ENCODE measurements around the gene MITF.

The MITF gene

GRCh38 chr3:69892706-69893105 lies 153.4 kb downstream of the MITF start:
- TF ChIP-seq, protein P1, sequence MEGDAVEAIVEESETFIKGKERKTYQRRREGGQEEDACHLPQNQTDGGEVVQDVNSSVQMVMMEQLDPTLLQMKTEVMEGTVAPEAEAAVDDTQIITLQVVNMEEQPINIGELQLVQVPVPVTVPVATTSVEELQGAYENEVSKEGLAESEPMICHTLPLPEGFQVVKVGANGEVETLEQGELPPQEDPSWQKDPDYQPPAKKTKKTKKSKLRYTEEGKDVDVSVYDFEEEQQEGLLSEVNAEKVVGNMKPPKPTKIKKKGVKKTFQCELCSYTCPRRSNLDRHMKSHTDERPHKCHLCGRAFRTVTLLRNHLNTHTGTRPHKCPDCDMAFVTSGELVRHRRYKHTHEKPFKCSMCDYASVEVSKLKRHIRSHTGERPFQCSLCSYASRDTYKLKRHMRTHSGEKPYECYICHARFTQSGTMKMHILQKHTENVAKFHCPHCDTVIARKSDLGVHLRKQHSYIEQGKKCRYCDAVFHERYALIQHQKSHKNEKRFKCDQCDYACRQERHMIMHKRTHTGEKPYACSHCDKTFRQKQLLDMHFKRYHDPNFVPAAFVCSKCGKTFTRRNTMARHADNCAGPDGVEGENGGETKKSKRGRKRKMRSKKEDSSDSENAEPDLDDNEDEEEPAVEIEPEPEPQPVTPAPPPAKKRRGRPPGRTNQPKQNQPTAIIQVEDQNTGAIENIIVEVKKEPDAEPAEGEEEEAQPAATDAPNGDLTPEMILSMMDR (IDR thresholded peaks at IDR 0.05; ENCODE audit: control insufficient read depth, extremely low read depth, insufficient read depth), result no peak
- no peak for DNase-seq (ENCODE audit: low read depth)

DNA sequence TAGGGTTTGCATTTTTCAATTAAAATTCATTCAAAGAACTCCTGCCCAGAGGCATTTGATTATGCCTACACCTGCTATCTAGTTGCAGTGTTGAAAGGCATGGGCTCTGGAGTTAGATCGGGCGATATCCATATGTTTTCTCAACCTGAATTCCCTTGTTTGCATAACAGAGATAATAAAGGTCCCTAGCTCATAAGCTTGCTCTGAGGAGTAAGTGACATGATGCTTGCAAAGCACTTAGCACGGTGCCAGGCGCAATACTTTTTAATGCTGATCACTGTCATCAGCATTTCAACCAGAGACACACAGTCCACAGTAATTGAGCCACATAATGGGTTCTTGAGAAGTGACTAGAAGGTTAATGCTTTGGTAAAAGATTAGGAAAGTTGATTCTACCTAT lies 154.0 kb downstream of the MITF start:
- no peak for DNase-seq (ENCODE audit: low read depth)
- no peak overlapping the region for H3K4me3 ChIP-seq (ENCODE audit: low read depth, low read length)
- TF ChIP-seq, protein P1 (IDR thresholded peaks at IDR 0.05; ENCODE audit: control insufficient read depth, extremely low read depth, insufficient read depth), result no peak

More at GRCh38 chr3:69892706-69893105, 153.4 kb downstream of the MITF start:
- no peak overlapping the region for H3K4me3 ChIP-seq (ENCODE audit: low read depth, low read length)

DNA sequence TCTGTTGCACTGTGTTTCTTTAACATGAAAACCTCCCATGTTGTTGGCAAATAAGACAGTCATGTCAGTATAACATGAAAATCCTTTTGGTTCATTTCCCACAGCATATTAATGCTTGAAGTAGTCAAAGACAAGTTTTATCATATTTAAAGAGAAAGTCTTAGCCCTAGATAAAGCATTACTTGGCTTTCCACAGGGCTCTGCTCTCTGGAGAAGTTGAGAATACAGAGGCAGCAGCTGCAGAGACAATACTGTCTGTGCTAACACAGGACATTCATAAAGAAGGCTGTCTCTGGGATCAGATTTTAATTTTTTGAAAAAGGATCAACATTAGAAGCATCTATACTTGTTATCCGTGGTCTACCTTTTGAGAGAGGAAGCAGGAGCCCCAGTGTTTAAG lies 156.8 kb downstream of the MITF start:
- TF ChIP-seq, protein P1 (IDR thresholded peaks at IDR 0.05; ENCODE audit: control insufficient read depth, extremely low read depth, insufficient read depth), result no peak
- H3K4me3 ChIP-seq (ENCODE audit: low read depth, low read length), result no peak overlapping the region
- DNase-seq (ENCODE audit: low read depth), result no peak

- TF ChIP-seq, protein P1 (IDR thresholded peaks at IDR 0.05; ENCODE audit: control insufficient read depth, extremely low read depth, insufficient read depth), result no peak
- no peak overlapping the region for H3K4me3 ChIP-seq (ENCODE audit: low read depth, low read length)
- no peak for DNase-seq (ENCODE audit: low read depth)
Observed at GRCh38 chr3:69900331-69900730, 161.1 kb downstream of the MITF start.

DNA sequence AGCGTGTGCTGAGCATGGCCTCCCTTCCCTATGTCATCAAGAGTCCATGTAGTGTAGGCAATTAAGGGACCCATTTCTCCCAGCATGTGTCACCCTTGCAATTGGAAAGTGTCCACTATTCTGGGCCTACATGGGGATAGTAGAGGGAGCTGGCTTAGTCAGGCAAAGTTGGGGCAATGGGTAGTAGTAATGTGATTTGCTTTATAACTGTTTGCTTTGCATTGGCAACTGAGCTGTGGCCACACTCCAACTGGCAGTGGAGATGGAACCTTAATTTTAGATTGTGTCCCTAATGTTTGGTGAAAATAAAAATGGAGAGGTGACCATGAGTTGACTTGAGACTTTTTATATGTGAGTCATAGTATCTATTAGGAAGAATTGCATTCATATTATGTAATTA lies 162.5 kb downstream of the MITF start:
- no peak for DNase-seq (ENCODE audit: low read depth)
- TF ChIP-seq, protein P1 (IDR thresholded peaks at IDR 0.05; ENCODE audit: control insufficient read depth, extremely low read depth, insufficient read depth), result no peak
- H3K4me3 ChIP-seq (ENCODE audit: low read depth, low read length), result no peak overlapping the region

GRCh38 chr3:69902386-69902785 lies 163.1 kb downstream of the MITF start:
- TF ChIP-seq, protein P1 (IDR thresholded peaks at IDR 0.05; ENCODE audit: control insufficient read depth, extremely low read depth, insufficient read depth), result no peak
- no peak overlapping the region for H3K4me3 ChIP-seq (ENCODE audit: low read depth, low read length)
- DNase-seq (ENCODE audit: low read depth), result no peak

DNA sequence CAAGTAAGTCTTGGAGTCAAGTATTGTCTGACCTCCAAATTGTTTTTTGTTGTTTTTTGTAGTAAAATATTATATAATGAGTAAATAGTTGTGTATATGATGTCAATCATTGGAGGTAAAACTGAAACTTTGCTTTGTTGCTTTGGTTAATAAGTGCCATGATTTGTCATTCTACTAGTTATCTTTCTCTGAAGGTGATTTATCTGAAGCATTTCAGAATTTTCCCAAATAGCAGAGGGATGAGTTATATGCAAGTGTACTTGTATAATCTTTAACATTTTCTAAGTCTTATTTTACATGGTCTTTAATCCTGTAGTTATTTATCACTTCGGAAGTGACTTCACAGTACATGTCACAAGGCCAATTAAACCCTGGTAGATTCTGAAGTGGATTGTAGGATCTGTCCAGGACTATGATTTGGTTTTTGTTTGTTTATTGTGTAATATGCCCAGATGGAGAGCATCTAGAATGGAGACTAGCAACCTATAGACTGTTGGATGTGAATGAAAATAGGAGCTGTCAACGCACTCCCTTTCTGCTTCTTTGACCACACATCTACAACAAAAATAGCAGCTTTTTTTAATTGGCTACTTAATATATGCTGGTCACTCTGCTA lies 167.2 kb downstream of the MITF start:
- H3K4me3 ChIP-seq (ENCODE audit: low read depth, low read length), result no peak overlapping the region
- TF ChIP-seq, protein P1 (IDR thresholded peaks at IDR 0.05; ENCODE audit: control insufficient read depth, extremely low read depth, insufficient read depth), result no peak
- DNase-seq (ENCODE audit: low read depth), result no peak
